Gastroesophageal sphincter (tissue), 4 donors: ENCODE measurements around the gene CRB2. TPM values are rescaled to one million over a fixed set of nuclear protein-coding genes. Genes with fewer than 3 reads are reported as not detected.
"Not testable (repeated sequence)": the region's sequence is repeated elsewhere in the genome, so short reads cannot be mapped to it uniquely, and the experiment has no call there.

Experiments
- ATAC-seq: fragments of 150-250 bp; one replicate; pipeline ENCODE4 v1.9.1; 2016; ENCODE audit warnings: mild to moderate bottlenecking, moderate library complexity
- H3K27ac ChIP-seq, 4 donors: fragments of 200-600 bp; sonication (generic) in 3 of 4; 1 replicate in 3 of 4; 2 replicates in 1 of 4; pipeline ENCODE4 v1.5.1; 2016 to 2019
- H3K27me3 ChIP-seq: fragments of 200-600 bp; sonication (generic); one replicate; pipeline ENCODE4 v1.5.1; 2019
- H3K36me3 ChIP-seq, 2 donors: fragments of 200-600 bp; sonication (generic); one replicate each; pipeline ENCODE4 v1.5.1; 2019; ENCODE audit warnings: control low read depth in 1 of 2
- H3K4me1 ChIP-seq, 3 donors: fragments of 200-600 bp; sonication (generic); 1 replicate in 2 of 3; 2 replicates in 1 of 3; pipeline ENCODE4 v1.5.1; 2016 to 2019; ENCODE audit warnings: control low read depth in 2 of 3
- H3K4me3 ChIP-seq, 2 donors: fragments of 200-600 bp; sonication (generic); one replicate each; pipeline ENCODE4 v1.5.1; 2019; ENCODE audit warnings: mild to moderate bottlenecking in 1 of 2, moderate library complexity in 1 of 2
- H3K9me3 ChIP-seq, 3 donors: fragments of 200-600 bp; sonication (generic); one replicate each; pipeline ENCODE4 v1.5.1; 2017 to 2019; ENCODE audit warnings: control low read depth in 2 of 3
- CTCF ChIP-seq, 4 experiments: fragments of 200-600 bp in 2 of 4; fragments of 450-650 bp in 2 of 4; sonication (generic) in 1 of 4; IDR thresholded peaks; one replicate each; pipeline ENCODE4 v1.5.1; 2017 to 2019; ENCODE audit warnings: antibody characterized with exemption in 4 of 4, mild to moderate bottlenecking in 2 of 4, moderate library complexity in 2 of 4
- EP300 ChIP-seq: sonication (generic); formaldehyde crosslinking; IDR thresholded peaks from one replicate; pipeline ENCODE4 v1.6.1; 2017; ENCODE audit warnings: antibody characterized with exemption, mild to moderate bottlenecking
- POLR2A ChIP-seq, 2 donors: fragments of 450-650 bp; IDR thresholded peaks; one replicate each; pipeline ENCODE4 v1.6.1; 2017; ENCODE audit warnings: antibody characterized with exemption in 2 of 2, mild to moderate bottlenecking in 2 of 2, moderate library complexity in 1 of 2
- POLR2AphosphoS5 ChIP-seq: sonication (generic); formaldehyde crosslinking; IDR thresholded peaks from one replicate; pipeline ENCODE4 v1.6.1; 2017; ENCODE audit warnings: antibody characterized with exemption
- WGBS, 2 donors: methylation state at CpG; one replicate each; pipeline ENCODE4 v1.1.5; 2018; ENCODE audit warnings: low coverage in 1 of 2; 5-methylcytosine and 5-hydroxymethylcytosine counted together
- total RNA-seq, 4 donors: library from RNA; depleted of rRNA; stranded (reverse); fragments of >200 nt; gene quantifications; one replicate each; pipeline ENCODE4 v1.1.0, GENCODE V29; 2016

The CRB2 gene
- total RNA-seq, 4 donors from 2014 or later, result not detected

GRCh38 chr9:123329329-123329955 lies 26.6 kb upstream of the CRB2 start:
- Histone ChIP-seq H3K36me3 (no peaks in the 10 kb centered on the region), H3K27ac (no peak overlapping the region), H3K4me3 (no peak overlapping the region), H3K9me3 (no peaks in the 10 kb centered on the region), H3K4me1 (no peaks in the 10 kb centered on the region), H3K27me3 (no peaks in the 10 kb centered on the region)
- no peak for ATAC-seq
- 83% methylated on average over 6 of the region's 6 CpGs; no CpG with 5 or more reads in 1 of the 2 donors for WGBS, 2 donors
- TF ChIP-seq EP300 (no peak), CTCF (IDR thresholded peaks at IDR 0.05) (no peak), POLR2A (IDR thresholded peaks at IDR 0.05) (no peak), POLR2AphosphoS5 (no peak)

- no peak overlapping the region for H3K4me3 ChIP-seq
- WGBS, 2 donors, result 85 to 86% methylated on average over 11 to 13 of the region's 15 CpGs
- ATAC-seq, result no peak
- no peaks in the 10 kb centered on the region for H3K27me3 ChIP-seq
- peaks cover 0 to 15% (median 0%) of the 10 kb centered on the region in 3 donors for H3K4me1 ChIP-seq
- no peak overlapping the region for H3K27ac ChIP-seq
- TF ChIP-seq POLR2AphosphoS5 (no peak), EP300 (no peak), CTCF (IDR thresholded peaks at IDR 0.05) (no peak), POLR2A (IDR thresholded peaks at IDR 0.05) (no peak)
- no peaks in the 10 kb centered on the region for H3K9me3 ChIP-seq
- H3K36me3 ChIP-seq, result no peaks in the 10 kb centered on the region
These were observed 24.5 kb upstream of the CRB2 start for GRCh38 chr9:123331346-123332060.

- H3K9me3 ChIP-seq, result not testable (repeated sequence)
- WGBS, 2 donors, result 56 to 60% methylated on average over 2 to 7 of the region's 8 CpGs
These were observed 22.8 kb upstream of the CRB2 start for GRCh38 chr9:123333058-123333669.

GRCh38 chr9:123334639-123335038 lies 21.4 kb upstream of the CRB2 start:
- ATAC-seq, result no peak
- H3K9me3 ChIP-seq, result no peaks in the 10 kb centered on the region
- WGBS, 2 donors, result 95% methylated on average over 2 of the region's 3 CpGs; no CpG with 5 or more reads in 1 of the 2 donors
- H3K27me3 ChIP-seq, result no peaks in the 10 kb centered on the region
- peaks cover 0 to 21% (median 0%) of the 10 kb centered on the region in 3 donors for H3K4me1 ChIP-seq
- no peak overlapping the region for H3K4me3 ChIP-seq
- no peak overlapping the region for H3K27ac ChIP-seq
- TF ChIP-seq CTCF (IDR thresholded peaks at IDR 0.05) (no peak), POLR2AphosphoS5 (no peak), POLR2A (IDR thresholded peaks at IDR 0.05) (no peak)
- H3K36me3 ChIP-seq, result no peaks in the 10 kb centered on the region

More at GRCh38 chr9:123333058-123333669, 22.8 kb upstream of the CRB2 start:
- not testable (repeated sequence) for H3K4me3 ChIP-seq, H3K27me3 ChIP-seq, H3K36me3 ChIP-seq, ATAC-seq, H3K27ac ChIP-seq
- H3K4me1 ChIP-seq, result peaks cover 0 to 16% (median 0%) of the 10 kb centered on the region in 3 donors

DNA sequence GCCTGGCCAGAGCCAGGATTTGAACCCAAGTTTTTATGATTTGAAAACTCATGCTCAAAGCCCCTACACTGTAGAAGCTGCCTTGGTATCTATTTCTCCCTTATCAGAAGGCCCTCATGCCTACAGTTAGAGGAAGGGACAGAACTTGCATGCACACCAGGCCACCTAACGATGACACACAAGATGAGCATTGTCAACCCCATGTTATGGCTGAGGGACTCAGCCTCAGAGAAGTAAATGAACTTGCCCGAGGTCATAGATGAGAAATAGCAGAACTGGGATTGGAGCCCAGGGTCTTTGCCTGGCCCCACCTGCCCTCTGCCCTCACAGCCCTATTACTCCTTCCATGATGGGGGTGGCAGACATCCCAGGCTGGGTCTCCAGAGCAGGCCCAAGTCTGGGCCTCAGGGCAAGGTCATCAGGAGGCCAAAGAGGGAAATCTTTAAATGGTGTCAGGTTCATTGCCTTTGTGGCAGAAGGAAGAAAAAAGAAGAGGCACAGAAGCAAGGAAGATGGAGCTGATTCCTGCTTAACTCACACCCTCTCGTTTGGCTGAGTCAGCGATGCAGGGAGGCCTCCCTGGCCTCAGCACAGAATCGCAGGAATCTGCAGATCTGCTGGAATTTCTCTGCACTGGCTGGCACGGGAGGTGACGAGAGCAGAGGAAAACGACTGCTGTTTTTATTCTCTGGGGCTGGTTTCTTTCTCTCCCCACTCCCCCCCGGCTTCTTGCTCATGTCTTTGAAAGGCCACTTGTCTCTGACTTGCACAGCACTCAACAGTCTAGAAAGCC lies 20.6 kb upstream of the CRB2 start:
- Histone ChIP-seq H3K27ac (peak overlapping the region in 2 of 4 donors; percentile 32 to 42), H3K9me3 (no peaks in the 10 kb centered on the region), H3K36me3 (no peaks in the 10 kb centered on the region), H3K27me3 (no peaks in the 10 kb centered on the region), H3K4me1 (peaks cover 0 to 29% (median 3%) of the 10 kb centered on the region in 3 donors), H3K4me3 (no peak overlapping the region)
- TF ChIP-seq POLR2AphosphoS5 (no peak), CTCF (IDR thresholded peaks at IDR 0.05) (no peak), POLR2A (IDR thresholded peaks at IDR 0.05) (no peak), EP300 (no peak)
- ATAC-seq, result peak; percentile 44
- 18 to 30% methylated on average over 2 to 7 of the region's 9 CpGs for WGBS, 2 donors
